Lower lobe of right lung (tissue), 2 donors: ENCODE data around the gene C10orf105. TPM values are rescaled to one million over a fixed set of nuclear protein-coding genes. Genes with fewer than 3 reads are reported as not detected.

Experiments used
- ATAC-seq, 2 donors: fragments of 200-7000 bp; cut with Tn5 transposase; one replicate each; pipeline ENCODE4 v1.9.1; 2020 to 2022; ENCODE audit warnings: mild to moderate bottlenecking in 2 of 2, moderate library complexity in 2 of 2
- DNase-seq: peaks from one replicate; pipeline ENCODE4 v3.0.0-alpha.2; 2020
- H3K27ac ChIP-seq: fragments of 200-600 bp; one replicate; pipeline ENCODE4 v1.8.0; 2022
- H3K27me3 ChIP-seq: fragments of 200-600 bp; one replicate; pipeline ENCODE4 v1.8.0; 2022; ENCODE audit warnings: low read depth
- H3K36me3 ChIP-seq: fragments of 200-600 bp; one replicate; pipeline ENCODE4 v1.8.0; 2022; ENCODE audit warnings: mild to moderate bottlenecking
- H3K4me1 ChIP-seq: fragments of 200-600 bp; one replicate; pipeline ENCODE4 v1.8.0; 2022
- H3K4me3 ChIP-seq: fragments of 200-600 bp; one replicate; pipeline ENCODE4 v1.8.0; 2022; ENCODE audit warnings: mild to moderate bottlenecking
- H3K9me3 ChIP-seq: fragments of 200-600 bp; one replicate; pipeline ENCODE4 v1.8.0; 2022
- CTCF ChIP-seq: fragments of 200-600 bp; IDR thresholded peaks from one replicate; pipeline ENCODE4 v1.8.0; 2022; ENCODE audit warnings: antibody characterized with exemption, mild to moderate bottlenecking
- intact Hi-C: fragments of 100-400 bp; cut with DNase I; formaldehyde crosslinking; loops from one replicate; pipeline ENCODE4 v1.11.0; 2022
- total RNA-seq: library from RNA; stranded (reverse); fragmentation: NEBNext Ultra II Directional; extraction: Animal tissue kit (Norgen Biotek cat#: 25700); gene quantifications from one replicate; pipeline ENCODE4 v1.2.1, GENCODE V29; 2021
- donor health status: DM: no; HTN: yes; CAD: no; lungs with severe emphysema.

The C10orf105 gene
- total RNA-seq, 1 donor from 2014 or later: 0.32 TPM

GRCh38 chr10:71757399-71757922 is 37.9 kb upstream of the C10orf105 start:
- no peak for TF ChIP-seq CTCF
- ATAC-seq: no peak
- Histone ChIP-seq H3K36me3 (peaks cover 74% of the 10 kb centered on the region), H3K9me3 (no peaks in the 10 kb centered on the region), H3K27me3 (no peaks in the 10 kb centered on the region), H3K4me3 (no peak overlapping the region), H3K4me1 (peaks cover 84% of the 10 kb centered on the region), H3K27ac (peak overlapping the region; percentile 80)
- intact Hi-C loops: no loop called here
- DNase-seq: no peak

GRCh38 chr10:71756311-71757191 is 37.0 kb upstream of the C10orf105 start:
- DNase-seq (no peak), ATAC-seq (peak in 1 of 2 donors; percentile 22)
- H3K27ac ChIP-seq: peak overlapping the region; percentile 80
- peaks cover 74% of the 10 kb centered on the region for H3K36me3 ChIP-seq
- peaks cover 84% of the 10 kb centered on the region for H3K4me1 ChIP-seq
- intact Hi-C loops: no loop called here
- H3K9me3 ChIP-seq: no peaks in the 10 kb centered on the region
- H3K4me3 ChIP-seq: no peak overlapping the region
- no peak for TF ChIP-seq CTCF
- no peaks in the 10 kb centered on the region for H3K27me3 ChIP-seq

GRCh38 chr10:71755179-71755879 is 35.8 kb upstream of the C10orf105 start:
- intact Hi-C loops: no loop called here
- no peaks in the 10 kb centered on the region for H3K27me3 ChIP-seq
- DNase-seq (no peak), ATAC-seq (no peak)
- no peak overlapping the region for H3K4me3 ChIP-seq
- H3K4me1 ChIP-seq: peaks cover 83% of the 10 kb centered on the region
- TF ChIP-seq CTCF: no peak
- H3K27ac ChIP-seq: peak overlapping the region; percentile 80
- H3K36me3 ChIP-seq: peaks cover 72% of the 10 kb centered on the region
- H3K9me3 ChIP-seq: no peaks in the 10 kb centered on the region

GRCh38 chr10:71754562-71754961 is 35.0 kb upstream of the C10orf105 start:
- no peak for TF ChIP-seq CTCF
- Histone ChIP-seq H3K4me1 (peaks cover 89% of the 10 kb centered on the region), H3K9me3 (no peaks in the 10 kb centered on the region), H3K27ac (peak overlapping the region; percentile 80), H3K27me3 (no peaks in the 10 kb centered on the region), H3K4me3 (no peak overlapping the region), H3K36me3 (peaks cover 79% of the 10 kb centered on the region)
- intact Hi-C loops: no loop called here
- ATAC-seq (peak in 1 of 2 donors; percentile 53), DNase-seq (no peak)

- DNase-seq (no peak), ATAC-seq (no peak)
- Histone ChIP-seq H3K27me3 (no peaks in the 10 kb centered on the region), H3K27ac (peak overlapping the region; percentile 80), H3K4me3 (no peak overlapping the region), H3K36me3 (peaks cover 78% of the 10 kb centered on the region), H3K4me1 (peaks cover 93% of the 10 kb centered on the region), H3K9me3 (no peaks in the 10 kb centered on the region)
- TF ChIP-seq CTCF: no peak
- intact Hi-C loops: no loop called here
Observed at GRCh38 chr10:71753960-71754505, 34.5 kb upstream of the C10orf105 start.
